Mesenchymal stem cell (in vitro differentiated cells and primary cell): Measurements from ENCODE around the gene DCTN1.

Experiments used
- DNase-seq: peaks from one replicate; pipeline ENCODE4 v3.0.0-alpha.2; 2013
- H2AFZ ChIP-seq: one replicate; pipeline ENCODE4 v1.6.1; 2013; ENCODE audit warnings: low read depth, mild to moderate bottlenecking, control low read depth, inconsistent platforms, low read length, moderate library complexity
- H2AK5ac ChIP-seq: 2 replicates; pipeline ENCODE4 v1.6.1; 2013; ENCODE audit warnings: low read length, moderate library complexity, mild to moderate bottlenecking, inconsistent platforms; ENCODE audit not compliant: severe bottlenecking
- H2BK120ac ChIP-seq: one replicate; pipeline ENCODE4 v1.6.1; 2013; ENCODE audit warnings: low read depth, mild to moderate bottlenecking, inconsistent platforms, low read length, moderate library complexity
- H2BK12ac ChIP-seq, 2 experiments: one replicate each; pipeline ENCODE4 v1.6.1; 2013; ENCODE audit warnings: inconsistent platforms in 2 of 2, low read length in 2 of 2, mild to moderate bottlenecking in 2 of 2, moderate library complexity in 2 of 2, control low read depth in 1 of 2
- H2BK15ac ChIP-seq: one replicate; pipeline ENCODE4 v1.6.1; 2013; ENCODE audit warnings: mild to moderate bottlenecking, low read depth, inconsistent platforms; ENCODE audit not compliant: poor library complexity, severe bottlenecking
- H2BK5ac ChIP-seq: 2 replicates; pipeline ENCODE4 v1.6.1; 2013; ENCODE audit warnings: low read depth, mild to moderate bottlenecking, low read length, control low read depth, inconsistent platforms; ENCODE audit not compliant: poor library complexity, severe bottlenecking
- H3K14ac ChIP-seq, 2 experiments: one replicate each; pipeline ENCODE4 v1.6.1; 2013; ENCODE audit warnings: inconsistent platforms in 2 of 2, low read length in 2 of 2, control low read depth in 1 of 2, mild to moderate bottlenecking in 1 of 2, moderate library complexity in 1 of 2
- H3K18ac ChIP-seq, 2 experiments: one replicate each; pipeline ENCODE4 v1.6.1; 2013; ENCODE audit warnings: inconsistent platforms in 2 of 2, low read length in 2 of 2, control low read depth in 1 of 2, low read depth in 1 of 2, mild to moderate bottlenecking in 1 of 2
- H3K23ac ChIP-seq, 2 experiments: one replicate each; pipeline ENCODE4 v1.6.1; 2013; ENCODE audit warnings: inconsistent platforms in 2 of 2, low read length in 2 of 2, mild to moderate bottlenecking in 2 of 2, moderate library complexity in 2 of 2, control low read depth in 1 of 2
- H3K27ac ChIP-seq: 2 replicates; pipeline ENCODE4 v1.5.1; 2013; ENCODE audit warnings: mild to moderate bottlenecking, moderate library complexity, low read length, control low read depth, inconsistent platforms; ENCODE audit not compliant: poor library complexity, severe bottlenecking
- H3K27me3 ChIP-seq, 2 experiments: 2 replicates each; pipeline versions ENCODE4 v1.6.1 to v1.7.0; 2013; ENCODE audit warnings: low read length in 2 of 2, mild to moderate bottlenecking in 2 of 2, moderate library complexity in 2 of 2, control low read depth in 1 of 2, inconsistent platforms in 1 of 2; ENCODE audit not compliant: control insufficient read depth in 1 of 2, insufficient read depth in 1 of 2
- H3K36me3 ChIP-seq, 2 experiments: 2 replicates each; pipeline versions ENCODE4 v1.6.1 to v1.7.0; 2013; ENCODE audit warnings: low read length in 2 of 2, control low read depth in 1 of 2, inconsistent platforms in 1 of 2, low read depth in 1 of 2, mild to moderate bottlenecking in 1 of 2; ENCODE audit not compliant: insufficient read depth in 2 of 2, control insufficient read depth in 1 of 2
- H3K4ac ChIP-seq, 2 experiments: one replicate each; pipeline ENCODE4 v1.6.1; 2013; ENCODE audit warnings: inconsistent platforms in 2 of 2, low read length in 2 of 2, mild to moderate bottlenecking in 2 of 2, moderate library complexity in 2 of 2, control low read depth in 1 of 2, low read depth in 1 of 2
- H3K4me1 ChIP-seq: 2 replicates; pipeline ENCODE4 v1.6.1; 2013; ENCODE audit warnings: low read depth, low read length, control low read depth; ENCODE audit not compliant: control insufficient read depth, insufficient read depth
- H3K4me2 ChIP-seq: 2 replicates; pipeline ENCODE4 v1.6.1; 2013; ENCODE audit warnings: low read length, mild to moderate bottlenecking, inconsistent platforms; ENCODE audit not compliant: poor library complexity, severe bottlenecking
- H3K4me3 ChIP-seq, 2 experiments: 2 replicates each; pipeline versions ENCODE4 v1.5.1 to v1.7.0; 2013; ENCODE audit warnings: low read length in 2 of 2, mild to moderate bottlenecking in 2 of 2, control low read depth in 1 of 2, low read depth in 1 of 2; ENCODE audit not compliant: insufficient read depth in 1 of 2
- H3K79me1 ChIP-seq: replicated peaks from 2 replicates; pipeline ENCODE4 v1.6.1; 2013; ENCODE audit warnings: mild to moderate bottlenecking, control low read depth, low read length, inconsistent platforms; ENCODE audit not compliant: poor library complexity, severe bottlenecking
- H3K9ac ChIP-seq: 2 replicates; pipeline ENCODE4 v1.7.0; 2013; ENCODE audit warnings: mild to moderate bottlenecking, low read length, moderate library complexity
- H3K9me3 ChIP-seq: 2 replicates; pipeline ENCODE4 v1.7.0; 2013; ENCODE audit warnings: mild to moderate bottlenecking, low read length; ENCODE audit not compliant: control insufficient read depth
- H4K8ac ChIP-seq: one replicate; pipeline ENCODE4 v1.6.1; 2013; ENCODE audit warnings: inconsistent platforms, mild to moderate bottlenecking, low read length, moderate library complexity
- H4K91ac ChIP-seq: one replicate; pipeline ENCODE4 v1.6.1; 2013; ENCODE audit warnings: mild to moderate bottlenecking, low read length, inconsistent platforms
- WGBS: methylation state at CpG from one replicate; pipeline ENCODE4 v1.1.7; 2013; ENCODE audit warnings: mixed read lengths; 5-methylcytosine and 5-hydroxymethylcytosine counted together

Gene DCTN1

GRCh38 chr2:74333896-74334586 is 46.1 kb downstream of the DCTN1 start:
- Histone ChIP-seq H3K9me3 (no peaks in the 10 kb centered on the region), H3K4me1 (no peaks in the 10 kb centered on the region), H2BK5ac (no peak overlapping the region), H2BK12ac (no peak overlapping the region), H4K91ac (no peak overlapping the region), H3K9ac (no peak overlapping the region), H2AK5ac (no peak overlapping the region), H3K18ac (no peak overlapping the region), H3K79me1 (no peaks in the 10 kb centered on the region), H3K4me3 (no peak overlapping the region), H3K14ac (no peak overlapping the region), H4K8ac (no peak overlapping the region), H3K27ac (no peak overlapping the region), H3K4ac (no peak overlapping the region), H3K4me2 (no peak overlapping the region), H2BK15ac (no peak overlapping the region), H3K23ac (no peak overlapping the region), H3K27me3 (no peaks in the 10 kb centered on the region), H3K36me3 (peaks cover 0 to 21% of the 10 kb centered on the region in 2 experiments), H2BK120ac (no peak overlapping the region), H2AFZ (no peak overlapping the region)
- WGBS, result 88% methylated on average over 6 of the region's 6 CpGs
- no peak for DNase-seq

- 46% methylated on average over 2 of the region's 3 CpGs for WGBS
Observed at GRCh38 chr2:74333175-74333574, 46.9 kb downstream of the DCTN1 start.

GRCh38 chr2:74332550-74333174 is 47.4 kb downstream of the DCTN1 start:
- no peak overlapping the region for H2BK15ac ChIP-seq
- H2BK5ac ChIP-seq, result no peak overlapping the region
- no peak overlapping the region for H2AK5ac ChIP-seq
- H3K4me3 ChIP-seq, result no peak overlapping the region
- no peak overlapping the region for H4K91ac ChIP-seq
- no peak for DNase-seq
- H3K4ac ChIP-seq, result no peak overlapping the region
- no peaks in the 10 kb centered on the region for H3K27me3 ChIP-seq
- no peak overlapping the region for H3K23ac ChIP-seq
- H3K14ac ChIP-seq, result no peak overlapping the region
- H2BK12ac ChIP-seq, result no peak overlapping the region
- H2AFZ ChIP-seq, result no peak overlapping the region
- no peak overlapping the region for H3K4me2 ChIP-seq
- H2BK120ac ChIP-seq, result no peak overlapping the region
- peaks cover 0 to 27% of the 10 kb centered on the region in 2 experiments for H3K36me3 ChIP-seq
- no peak overlapping the region for H3K18ac ChIP-seq
- no peak overlapping the region for H4K8ac ChIP-seq
- no peak overlapping the region for H3K9ac ChIP-seq
- H3K79me1 ChIP-seq, result no peaks in the 10 kb centered on the region
- no peaks in the 10 kb centered on the region for H3K4me1 ChIP-seq
- no peaks in the 10 kb centered on the region for H3K9me3 ChIP-seq
- WGBS, result 86% methylated on average over 3 of the region's 3 CpGs
- H3K27ac ChIP-seq, result no peak overlapping the region

More at GRCh38 chr2:74333175-74333574, 46.9 kb downstream of the DCTN1 start:
- H3K4me3 ChIP-seq, result no peak overlapping the region
- no peaks in the 10 kb centered on the region for H3K79me1 ChIP-seq
- no peak overlapping the region for H3K27ac ChIP-seq
- H2AK5ac ChIP-seq, result no peak overlapping the region
- H3K14ac ChIP-seq, result no peak overlapping the region
- H3K23ac ChIP-seq, result no peak overlapping the region
- no peaks in the 10 kb centered on the region for H3K4me1 ChIP-seq
- no peaks in the 10 kb centered on the region for H3K9me3 ChIP-seq
- no peak overlapping the region for H2AFZ ChIP-seq
- H2BK5ac ChIP-seq, result no peak overlapping the region
- no peak overlapping the region for H3K18ac ChIP-seq
- DNase-seq, result peak; percentile 45
- H3K4me2 ChIP-seq, result no peak overlapping the region
- H2BK15ac ChIP-seq, result no peak overlapping the region
- H3K4ac ChIP-seq, result no peak overlapping the region
- H3K36me3 ChIP-seq, result peaks cover 0 to 27% of the 10 kb centered on the region in 2 experiments
- no peak overlapping the region for H3K9ac ChIP-seq
- H4K8ac ChIP-seq, result no peak overlapping the region
- no peaks in the 10 kb centered on the region for H3K27me3 ChIP-seq
- no peak overlapping the region for H4K91ac ChIP-seq
- no peak overlapping the region for H2BK120ac ChIP-seq
- no peak overlapping the region for H2BK12ac ChIP-seq

DNA sequence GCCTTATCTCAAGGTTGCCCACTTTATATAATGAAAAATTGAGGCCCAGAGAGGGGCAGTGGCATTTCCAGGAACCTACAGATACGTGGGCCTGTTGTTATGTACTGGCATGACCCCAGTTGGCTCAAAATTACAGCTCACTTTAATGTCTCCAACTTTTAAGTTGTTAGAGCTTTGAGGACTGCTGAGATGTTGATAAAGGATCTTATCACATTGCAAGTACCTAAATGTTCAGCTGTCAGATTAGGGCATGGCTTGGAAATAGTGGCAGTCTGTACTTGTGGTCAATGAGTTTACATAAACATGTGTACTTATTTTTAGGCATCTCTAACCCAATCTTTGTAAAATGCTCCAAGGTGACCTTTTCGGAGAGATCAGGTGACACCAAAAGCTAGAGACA is 51.5 kb downstream of the DCTN1 start:
- Histone ChIP-seq H3K36me3 (peaks cover 0 to 27% of the 10 kb centered on the region in 2 experiments), H4K91ac (no peak overlapping the region), H3K9me3 (no peaks in the 10 kb centered on the region), H2BK5ac (no peak overlapping the region), H3K79me1 (no peaks in the 10 kb centered on the region), H2BK120ac (no peak overlapping the region), H3K9ac (no peak overlapping the region), H3K4me3 (no peak overlapping the region), H2AK5ac (no peak overlapping the region), H2AFZ (no peak overlapping the region), H3K18ac (no peak overlapping the region), H3K4me2 (no peak overlapping the region), H3K23ac (no peak overlapping the region), H3K27me3 (peaks cover 0 to 9% of the 10 kb centered on the region in 2 experiments), H2BK12ac (no peak overlapping the region), H3K14ac (no peak overlapping the region), H3K4ac (no peak overlapping the region), H3K27ac (no peak overlapping the region), H3K4me1 (no peaks in the 10 kb centered on the region), H4K8ac (no peak overlapping the region), H2BK15ac (no peak overlapping the region)
- WGBS, result 72% methylated on average over 2 of the region's 2 CpGs
- no peak for DNase-seq
